Calu3 (cell line): ENCODE results near the gene MRPL34. TPM values are rescaled to one million over a fixed set of nuclear protein-coding genes. Genes with fewer than 3 reads are reported as not detected.

Source experiments
- BruUV-seq: library from RNA; stranded (reverse); fragments of 400-500 nt; replicated peaks from 2 replicates; lab custom pipeline; 2021; lab: Mats Ljungman, UMichigan
- CTCF ChIA-PET: fragments of 300-600 bp; sonication (Branson Sonifier 250); formaldehyde crosslinking; loops from one replicate; lab custom pipeline; 2022; ENCODE audit warnings: antibody characterized with exemption; lab: Charles Lee
- DNase-seq: peaks from one replicate; pipeline ENCODE4 v3.0.0; 2022
- H3K27ac Mint-ChIP-seq: one replicate; pipeline ENCODE4 v1.8.0; 2022; ENCODE audit warnings: mixed read lengths; ENCODE audit not compliant: unreplicated experiment
- H3K27me3 Mint-ChIP-seq: one replicate; pipeline ENCODE4 v1.8.0; 2022; ENCODE audit warnings: mixed read lengths; ENCODE audit not compliant: unreplicated experiment
- H3K36me3 Mint-ChIP-seq: one replicate; pipeline ENCODE4 v1.8.0; 2022; ENCODE audit warnings: mild to moderate bottlenecking, moderate library complexity, mixed read lengths; ENCODE audit not compliant: insufficient read depth, unreplicated experiment
- H3K4me1 Mint-ChIP-seq: one replicate; pipeline ENCODE4 v1.8.0; 2022; ENCODE audit warnings: mild to moderate bottlenecking, low read depth, mixed read lengths; ENCODE audit not compliant: unreplicated experiment
- H3K4me3 Mint-ChIP-seq: one replicate; pipeline ENCODE4 v1.8.0; 2022; ENCODE audit warnings: mild to moderate bottlenecking, low read depth, moderate library complexity, mixed read lengths; ENCODE audit not compliant: unreplicated experiment
- H3K9me3 Mint-ChIP-seq: one replicate; pipeline ENCODE4 v1.8.0; 2022; ENCODE audit warnings: low read depth, mixed read lengths; ENCODE audit not compliant: unreplicated experiment
- CTCF ChIP-seq: fragments of 200-600 bp; IDR thresholded peaks from one replicate; pipeline ENCODE4 v1.8.0; 2022; ENCODE audit warnings: antibody characterized with exemption; ENCODE audit not compliant: unreplicated experiment
- intact Hi-C: fragments of 100-400 bp; cut with micrococcal nuclease; formaldehyde crosslinking; loops from one replicate; pipeline ENCODE4 v1.10.0; 2022; ENCODE audit not compliant: unreplicated experiment
- total RNA-seq: library from RNA; stranded (reverse); gene quantifications from 2 replicates; pipeline ENCODE4 v1.2.3, GENCODE V29; 2022

Gene MRPL34
- total RNA-seq, 1 experiment from 2014 or later = 38.4 TPM

- no TSS peak for BruUV-seq
- H3K9me3 Mint-ChIP-seq = no peaks in the 10 kb centered on the region
Measured at GRCh38 chr19:17322854-17323253, 17.2 kb downstream of the MRPL34 start.

GRCh38 chr19:17323300-17323963 lies 17.8 kb downstream of the MRPL34 start:
- H3K9me3 Mint-ChIP-seq = no peaks in the 10 kb centered on the region
- no peak for DNase-seq
- H3K4me3 Mint-ChIP-seq = no peak overlapping the region
- CTCF ChIA-PET = interaction anchor here (0.6 kb wide), 1 partner anchor 9 kb away, joined by 5 read pairs; no protein-coding TSS in a partner anchor
- intact Hi-C loops = no loop called here
- no peaks in the 10 kb centered on the region for H3K4me1 Mint-ChIP-seq
- BruUV-seq = no TSS peak
- H3K27me3 Mint-ChIP-seq = no peaks in the 10 kb centered on the region
- no peak for TF ChIP-seq CTCF
- no peak overlapping the region for H3K27ac Mint-ChIP-seq
- H3K36me3 Mint-ChIP-seq = peaks cover 23% of the 10 kb centered on the region

More at GRCh38 chr19:17322854-17323253, 17.2 kb downstream of the MRPL34 start:
- no peak for TF ChIP-seq CTCF
- Mint-ChIP-seq H3K27me3 (no peaks in the 10 kb centered on the region), H3K36me3 (peaks cover 28% of the 10 kb centered on the region), H3K4me3 (no peak overlapping the region), H3K4me1 (no peaks in the 10 kb centered on the region), H3K27ac (no peak overlapping the region)
- DNase-seq = no peak
- intact Hi-C loops = no loop called here
- CTCF ChIA-PET = no interaction called here

GRCh38 chr19:17323964-17324332 lies 18.3 kb downstream of the MRPL34 start:
- no peak overlapping the region for H3K27ac Mint-ChIP-seq
- TF ChIP-seq CTCF = no peak
- H3K4me1 Mint-ChIP-seq = no peaks in the 10 kb centered on the region
- no peak for DNase-seq
- H3K9me3 Mint-ChIP-seq = no peaks in the 10 kb centered on the region
- H3K36me3 Mint-ChIP-seq = peaks cover 20% of the 10 kb centered on the region
- no peak overlapping the region for H3K4me3 Mint-ChIP-seq
- intact Hi-C loops = no loop called here
- H3K27me3 Mint-ChIP-seq = no peaks in the 10 kb centered on the region
- BruUV-seq = no TSS peak
- CTCF ChIA-PET = no interaction called here

GRCh38 chr19:17324357-17325114 lies 18.9 kb downstream of the MRPL34 start:
- CTCF ChIA-PET = interaction anchor here (0.6 kb wide), 1 partner anchor 19 kb away, joined by 4 read pairs; no protein-coding TSS in a partner anchor
- H3K4me3 Mint-ChIP-seq = no peak overlapping the region

More at GRCh38 chr19:17324357-17325114, 18.9 kb downstream of the MRPL34 start:
- no peak for TF ChIP-seq CTCF
- no peaks in the 10 kb centered on the region for H3K4me1 Mint-ChIP-seq
- H3K9me3 Mint-ChIP-seq = no peaks in the 10 kb centered on the region
- no TSS peak for BruUV-seq
- no peaks in the 10 kb centered on the region for H3K27me3 Mint-ChIP-seq
- H3K36me3 Mint-ChIP-seq = peaks cover 20% of the 10 kb centered on the region
- intact Hi-C loops = no loop called here
- no peak overlapping the region for H3K27ac Mint-ChIP-seq
- DNase-seq = no peak
